Endodermal cell (in vitro differentiated cells): ENCODE measurements around the gene MLX. TPM values are rescaled to one million over a fixed set of nuclear protein-coding genes. Genes with fewer than 3 reads are reported as not detected.

Source experiments
- DNase-seq: peaks from one replicate; pipeline ENCODE4 v3.0.0-alpha.2; 2017
- H3K27ac ChIP-seq: 2 replicates; pipeline ENCODE4 v1.5.1; 2013; ENCODE audit warnings: mild to moderate bottlenecking, low read depth, low read length, moderate library complexity
- H3K27me3 ChIP-seq: 2 replicates; pipeline ENCODE4 v1.6.1; 2013; ENCODE audit warnings: mild to moderate bottlenecking, low read length, moderate library complexity; ENCODE audit not compliant: insufficient read depth, control insufficient read depth, poor library complexity, severe bottlenecking
- H3K36me3 ChIP-seq: 2 replicates; pipeline ENCODE4 v1.7.0; 2013; ENCODE audit warnings: mild to moderate bottlenecking, low read length, moderate library complexity; ENCODE audit not compliant: control insufficient read depth, insufficient read depth
- H3K4me1 ChIP-seq: one replicate; pipeline ENCODE4 v1.7.0; 2013; ENCODE audit warnings: low read length; ENCODE audit not compliant: control insufficient read depth, insufficient read depth
- H3K4me3 ChIP-seq: 2 replicates; pipeline ENCODE4 v1.5.1; 2013; ENCODE audit warnings: mild to moderate bottlenecking, low read length, moderate library complexity
- H3K9ac ChIP-seq: 2 replicates; pipeline ENCODE4 v1.6.1; 2013; ENCODE audit warnings: mild to moderate bottlenecking, low read length, moderate library complexity; ENCODE audit not compliant: poor library complexity, severe bottlenecking; ENCODE audit errors: extremely low read depth
- H3K9me3 ChIP-seq: 2 replicates; pipeline ENCODE4 v1.6.1; 2013; ENCODE audit warnings: mild to moderate bottlenecking, low read length, moderate library complexity; ENCODE audit not compliant: control insufficient read depth
- H3K27ac Mint-ChIP-seq: 2 replicates; pipeline ENCODE4 v1.8.0; 2020; ENCODE audit warnings: mixed read lengths
- H3K27me3 Mint-ChIP-seq: 2 replicates; pipeline ENCODE4 v1.8.0; 2021; ENCODE audit warnings: mild to moderate bottlenecking, mixed read lengths; ENCODE audit not compliant: insufficient read depth
- H3K36me3 Mint-ChIP-seq: 2 replicates; pipeline ENCODE4 v1.8.0; 2020; ENCODE audit warnings: low read depth, mixed read lengths
- H3K4me1 Mint-ChIP-seq: 2 replicates; pipeline ENCODE4 v1.8.0; 2020; ENCODE audit warnings: mixed read lengths
- H3K4me3 Mint-ChIP-seq: 2 replicates; pipeline ENCODE4 v1.8.0; 2020; ENCODE audit warnings: mild to moderate bottlenecking, moderate library complexity, mixed read lengths
- H3K9me3 Mint-ChIP-seq: 2 replicates; pipeline ENCODE4 v1.8.0; 2020; ENCODE audit warnings: mild to moderate bottlenecking, mixed read lengths
- whole genome bisulfite sequencing, 2 experiments: methylation state at CpG; one replicate each; pipeline versions ENCODE4 v1.1.5 to v1.1.7; 2013; ENCODE audit warnings: missing lambda C conversion rate in 2 of 2, mixed read lengths in 1 of 2; ENCODE audit not compliant: insufficient coverage in 1 of 2, insufficient read length in 1 of 2; 5-methylcytosine and 5-hydroxymethylcytosine counted together
- total RNA-seq, 2 donors: library from RNA; stranded (reverse); fragmentation: NEBNext Ultra II Directional in 1 of 2; extraction: Animal tissue kit (Norgen Biotek cat#: 25700) in 1 of 2; gene quantifications; 2 replicates in 1 of 2; 3 replicates in 1 of 2; pipeline ENCODE4 v1.2.1, GENCODE V29; 2021
- TF ChIP-seq, protein P1 (sequence below): fragments of 200-600 bp; sonication (generic); conservative IDR thresholded peaks from 2 replicates; pipeline ENCODE4 v1.5.0; 2021; ENCODE audit warnings: antibody characterized with exemption, mild to moderate bottlenecking

The MLX gene
- total RNA-seq, 2 donors from 2014 or later, result 37.1 to 38.5 TPM

DNA sequence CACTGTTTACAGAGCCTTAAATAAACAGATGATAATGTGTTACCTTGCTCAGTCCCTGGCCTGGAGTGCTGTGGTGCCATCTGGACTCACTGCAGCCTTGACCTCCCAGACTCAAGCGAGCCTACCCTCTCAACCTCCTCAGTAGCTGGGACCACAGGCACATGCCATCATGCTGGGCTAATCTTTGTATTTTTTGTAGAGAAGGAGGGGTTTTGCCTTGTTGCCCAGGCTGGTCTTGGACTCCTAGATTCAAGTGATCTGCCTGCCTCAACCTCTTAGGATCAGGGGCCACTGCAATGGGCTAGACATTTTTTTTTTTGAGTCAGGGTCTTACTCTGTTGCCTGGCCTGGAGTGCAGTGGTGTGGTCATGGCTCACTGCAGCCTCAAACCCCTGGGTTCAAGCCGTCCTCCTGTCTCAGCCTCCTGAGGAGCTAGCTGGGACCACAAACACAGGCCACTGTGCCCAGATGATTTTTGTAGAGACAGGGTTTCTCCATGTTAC lies 35.9 kb upstream of the MLX start:
- Mint-ChIP-seq H3K36me3 (no peaks in the 10 kb centered on the region), H3K27ac (peak overlapping the region; percentile 86), H3K9me3 (peaks cover 13% of the 10 kb centered on the region), H3K27me3 (peaks cover 2% of the 10 kb centered on the region), H3K4me3 (no peak overlapping the region), H3K4me1 (peaks cover 24% of the 10 kb centered on the region)
- Histone ChIP-seq H3K27ac (no peak overlapping the region), H3K27me3 (no peaks in the 10 kb centered on the region), H3K4me3 (no peak overlapping the region), H3K9me3 (peaks cover 13% of the 10 kb centered on the region), H3K9ac (no peak overlapping the region), H3K36me3 (no peaks in the 10 kb centered on the region), H3K4me1 (peaks cover 4% of the 10 kb centered on the region)
- WGBS, 2 experiments, result 94 to 100% methylated on average over 1 to 2 of the region's 2 CpGs
- no peak for DNase-seq
- TF ChIP-seq, protein P1, sequence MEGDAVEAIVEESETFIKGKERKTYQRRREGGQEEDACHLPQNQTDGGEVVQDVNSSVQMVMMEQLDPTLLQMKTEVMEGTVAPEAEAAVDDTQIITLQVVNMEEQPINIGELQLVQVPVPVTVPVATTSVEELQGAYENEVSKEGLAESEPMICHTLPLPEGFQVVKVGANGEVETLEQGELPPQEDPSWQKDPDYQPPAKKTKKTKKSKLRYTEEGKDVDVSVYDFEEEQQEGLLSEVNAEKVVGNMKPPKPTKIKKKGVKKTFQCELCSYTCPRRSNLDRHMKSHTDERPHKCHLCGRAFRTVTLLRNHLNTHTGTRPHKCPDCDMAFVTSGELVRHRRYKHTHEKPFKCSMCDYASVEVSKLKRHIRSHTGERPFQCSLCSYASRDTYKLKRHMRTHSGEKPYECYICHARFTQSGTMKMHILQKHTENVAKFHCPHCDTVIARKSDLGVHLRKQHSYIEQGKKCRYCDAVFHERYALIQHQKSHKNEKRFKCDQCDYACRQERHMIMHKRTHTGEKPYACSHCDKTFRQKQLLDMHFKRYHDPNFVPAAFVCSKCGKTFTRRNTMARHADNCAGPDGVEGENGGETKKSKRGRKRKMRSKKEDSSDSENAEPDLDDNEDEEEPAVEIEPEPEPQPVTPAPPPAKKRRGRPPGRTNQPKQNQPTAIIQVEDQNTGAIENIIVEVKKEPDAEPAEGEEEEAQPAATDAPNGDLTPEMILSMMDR, result no peak

DNA sequence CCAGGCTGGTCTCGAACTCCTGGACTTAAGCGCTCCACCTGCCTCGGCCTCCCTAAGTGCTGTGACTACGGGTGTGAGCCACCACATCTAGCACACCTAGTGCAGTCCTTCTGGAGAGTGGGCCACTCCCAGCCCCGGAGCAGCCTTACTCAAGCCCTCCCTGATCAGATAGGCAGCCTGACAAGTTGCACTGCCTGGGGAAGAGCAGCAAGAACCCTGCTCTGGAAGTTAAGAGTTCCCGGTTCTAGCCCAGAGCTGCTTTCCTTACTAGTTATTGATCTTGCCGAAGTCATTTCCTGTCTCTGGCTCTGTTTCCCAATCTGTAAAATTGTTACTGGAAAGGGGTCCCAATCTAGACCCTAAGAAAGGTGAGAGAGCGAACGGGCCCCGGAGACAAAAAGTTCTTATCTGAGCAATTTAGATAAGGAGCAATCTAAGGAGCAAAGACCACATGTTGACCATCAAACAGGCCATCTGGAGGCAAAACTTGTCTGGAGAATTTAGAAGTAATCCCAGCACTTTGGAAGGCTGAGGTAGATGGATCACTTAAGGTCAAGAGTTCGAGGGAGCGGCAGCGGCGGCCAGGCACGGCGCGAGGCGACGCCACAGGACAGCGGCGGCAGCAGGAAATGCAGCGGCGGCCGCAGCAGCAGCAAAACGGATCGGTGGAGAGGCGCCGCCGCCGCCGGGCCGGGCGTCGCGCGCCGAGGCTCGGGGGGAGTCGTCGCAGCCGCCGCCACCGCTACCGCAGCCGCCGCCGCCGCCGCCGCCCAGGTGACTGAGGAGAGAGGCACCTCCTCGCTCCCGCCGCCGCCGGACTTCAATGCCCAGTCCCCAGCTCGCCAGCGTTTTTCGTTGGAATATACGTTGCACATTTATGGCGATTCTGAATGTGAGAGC lies 35.2 kb upstream of the MLX start:
- 15 to 24% methylated on average over 38 to 60 of the region's 60 CpGs for WGBS, 2 experiments
- peak; percentile 91 for DNase-seq
- Histone ChIP-seq H3K4me3 (no peak overlapping the region), H3K36me3 (no peaks in the 10 kb centered on the region), H3K4me1 (peaks cover 6% of the 10 kb centered on the region), H3K27ac (no peak overlapping the region), H3K9ac (no peak overlapping the region), H3K27me3 (no peaks in the 10 kb centered on the region), H3K9me3 (peaks cover 13% of the 10 kb centered on the region)
- Mint-ChIP-seq H3K9me3 (peaks cover 13% of the 10 kb centered on the region), H3K27me3 (no peaks in the 10 kb centered on the region), H3K4me3 (peak overlapping the region; percentile 50), H3K4me1 (peaks cover 24% of the 10 kb centered on the region), H3K36me3 (no peaks in the 10 kb centered on the region), H3K27ac (peak overlapping the region; percentile 86)
- TF ChIP-seq, protein P1, result peak; percentile 63

- Histone ChIP-seq H3K27ac (no peak overlapping the region), H3K9ac (no peak overlapping the region), H3K9me3 (no peaks in the 10 kb centered on the region), H3K4me1 (peaks cover 10% of the 10 kb centered on the region), H3K4me3 (peak overlapping the region; percentile 78), H3K36me3 (peaks cover 6% of the 10 kb centered on the region), H3K27me3 (no peaks in the 10 kb centered on the region)
- Mint-ChIP-seq H3K27me3 (no peaks in the 10 kb centered on the region), H3K4me1 (peaks cover 18% of the 10 kb centered on the region), H3K27ac (peak overlapping the region; percentile 48), H3K36me3 (peaks cover 12% of the 10 kb centered on the region), H3K4me3 (peak overlapping the region; percentile 73), H3K9me3 (no peaks in the 10 kb centered on the region)
- no peak for DNase-seq
- 63 to 75% methylated on average over 21 to 26 of the region's 26 CpGs for WGBS, 2 experiments
- TF ChIP-seq, protein P1, result no peak
Measured at GRCh38 chr17:42535155-42536047, 31.5 kb upstream of the MLX start.
